Epidermal melanocyte (primary cell): ENCODE results near the gene ZNF275.
"Not testable (repeated sequence)": the region's sequence is repeated elsewhere in the genome, so short reads cannot be mapped to it uniquely, and the experiment has no call there.

Source experiments
- DNase-seq: peaks from one replicate; pipeline ENCODE4 v3.0.0; 2011; ENCODE audit warnings: low spot score; ENCODE audit not compliant: insufficient read length

The ZNF275 gene

DNA sequence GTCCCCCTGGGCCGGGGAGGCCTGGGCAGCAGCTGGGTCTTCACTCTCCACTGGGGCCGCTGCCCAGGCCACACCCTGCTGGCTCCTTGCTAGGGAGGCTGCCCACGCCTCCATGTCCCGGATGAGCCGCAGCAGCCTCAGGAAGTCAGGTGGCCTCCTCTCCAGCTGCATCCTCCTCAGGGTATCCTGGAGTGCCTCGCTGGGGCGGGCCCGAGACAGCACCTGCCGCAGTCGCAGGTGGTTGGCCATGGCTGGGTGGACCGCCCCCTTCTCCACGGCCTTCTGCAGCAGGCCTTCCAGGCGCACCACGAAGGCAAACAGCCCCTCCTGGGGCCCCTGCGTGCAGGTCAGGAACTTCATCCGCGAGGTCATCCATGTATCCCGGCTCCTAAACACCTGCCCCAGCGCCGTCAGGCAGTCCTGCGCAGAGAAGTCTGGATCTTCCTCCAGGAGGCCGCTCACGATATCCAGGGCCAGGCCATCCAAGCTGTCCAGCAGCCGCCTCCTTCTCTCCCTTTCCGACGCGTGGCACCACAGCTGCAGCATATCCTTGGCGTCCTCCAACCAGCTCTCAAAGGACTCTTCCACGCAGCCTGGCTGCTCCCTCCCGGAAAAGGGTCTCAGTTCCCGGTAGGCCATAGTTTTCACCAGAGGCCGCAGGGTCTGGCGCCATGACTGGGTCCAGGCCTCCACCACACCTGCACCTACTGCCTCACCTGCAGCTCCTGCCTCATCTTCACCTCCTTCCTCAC lies 14.5 kb upstream of the ZNF275 start:
- no peak for DNase-seq

GRCh38 chrX:153320047-153320443 lies 13.9 kb upstream of the ZNF275 start:
- not testable (repeated sequence) for DNase-seq

- no peak for DNase-seq
These were observed 13.3 kb upstream of the ZNF275 start for GRCh38 chrX:153320555-153321184.

DNA sequence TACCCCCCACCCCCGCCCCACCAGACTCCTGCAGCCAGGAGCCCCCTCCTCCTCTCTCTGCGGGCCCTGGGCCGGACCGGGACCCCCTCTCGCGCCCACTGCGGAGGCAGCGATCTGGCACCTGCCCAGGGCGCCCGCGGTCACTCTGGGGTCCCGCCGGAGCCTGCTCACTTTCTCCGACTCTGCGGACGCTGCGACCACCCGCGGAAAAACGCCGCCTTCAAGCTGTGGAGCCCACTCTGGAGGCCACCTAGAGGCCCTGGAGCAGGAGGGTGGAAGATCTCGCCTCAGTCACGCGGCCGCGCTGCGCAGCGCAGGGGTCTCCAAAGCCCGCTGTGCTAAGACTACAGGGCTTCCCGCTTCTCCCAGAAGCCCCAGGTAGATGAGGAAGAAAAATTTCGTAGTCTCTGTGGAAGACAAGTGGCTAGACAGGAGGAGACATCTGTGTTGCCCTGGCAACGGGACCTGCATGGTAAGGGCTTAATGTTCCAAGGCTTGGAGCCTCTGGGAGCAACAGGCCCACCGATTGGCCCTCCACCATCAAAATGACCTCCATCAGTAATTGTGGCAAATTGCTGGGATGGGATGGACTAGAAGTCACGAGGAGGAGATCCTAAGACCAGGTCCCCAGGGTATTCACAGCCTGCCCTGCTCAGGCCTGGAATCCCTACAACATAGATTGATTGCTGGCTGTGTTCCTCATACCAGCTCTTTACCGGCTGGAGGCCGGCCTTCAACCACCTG lies 12.4 kb upstream of the ZNF275 start, which contains the start of gene PNMA6F:
PNMA6F (minus strand) TSS at position 387 of the 744 bp plus-strand sequence. CDS start 1,093 bp downstream, outside the sequence.
- no peak for DNase-seq

GRCh38 chrX:153327561-153327960 lies 6.4 kb upstream of the ZNF275 start:
- DNase-seq, result no peak

- DNase-seq, result no peak
These were observed 687 bp upstream of the ZNF275 start for GRCh38 chrX:153333266-153333665.

DNA sequence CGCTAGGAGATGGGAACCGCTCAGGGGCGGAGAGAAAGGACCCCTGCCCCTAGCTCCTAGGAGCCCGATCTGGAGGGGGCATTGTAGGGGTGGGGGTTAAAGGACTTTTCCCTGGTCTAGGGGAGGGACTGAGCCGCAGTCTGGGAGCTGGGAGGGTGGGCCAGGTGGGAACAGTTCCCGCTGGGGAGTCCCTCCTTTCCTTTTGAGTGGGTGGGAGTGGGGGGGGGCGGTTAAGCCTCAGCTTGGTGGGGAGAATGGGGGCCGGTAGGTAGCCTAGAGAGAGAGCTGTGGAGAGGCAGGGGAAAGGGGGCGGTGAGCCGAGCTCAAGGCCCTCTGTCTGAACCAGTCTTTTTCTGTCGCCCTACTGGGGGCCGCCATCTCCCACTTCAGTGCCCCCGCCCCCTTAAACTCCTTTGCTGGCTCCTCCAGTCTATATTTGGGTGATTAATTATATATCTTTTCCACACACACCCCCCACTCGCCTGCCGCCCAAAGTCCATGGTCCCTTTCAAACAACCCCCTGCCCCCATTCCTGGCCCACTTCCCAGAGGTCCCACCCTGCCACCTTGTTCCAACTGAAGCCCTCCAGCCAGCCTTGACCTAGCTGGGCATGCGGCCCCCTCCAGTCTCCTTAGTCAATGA lies 822 bp downstream of the ZNF275 start:
- no peak for DNase-seq

- no peak for DNase-seq
These were observed 2.4 kb downstream of the ZNF275 start for GRCh38 chrX:153336121-153336894.

GRCh38 chrX:153336988-153337387 lies 3.0 kb downstream of the ZNF275 start:
- no peak for DNase-seq

GRCh38 chrX:153338836-153339235 lies 4.9 kb downstream of the ZNF275 start:
- no peak for DNase-seq

- DNase-seq, result no peak
These were observed 5.7 kb downstream of the ZNF275 start for GRCh38 chrX:153339662-153340061.

DNA sequence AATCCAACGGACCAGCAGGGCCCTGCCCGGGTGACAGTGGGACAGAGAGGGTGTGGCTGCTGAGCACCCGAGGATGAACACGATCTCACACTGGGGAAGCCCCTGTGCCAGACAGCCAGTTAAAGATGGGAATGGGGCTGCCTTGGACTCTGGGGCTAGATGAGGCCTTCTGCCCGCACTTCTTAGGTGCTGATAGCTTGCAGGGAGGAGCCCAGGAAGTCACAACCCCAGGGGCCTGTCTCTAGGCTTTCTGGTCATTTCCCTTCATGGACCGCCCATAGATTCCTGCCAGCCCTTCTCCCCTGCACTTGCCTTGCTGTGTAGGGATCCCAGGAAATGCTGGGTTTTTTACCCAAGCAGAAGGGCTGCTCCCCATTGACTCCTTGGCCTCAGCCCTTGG lies 6.2 kb downstream of the ZNF275 start:
- no peak for DNase-seq

GRCh38 chrX:153342762-153343558 lies 9.0 kb downstream of the ZNF275 start:
- no peak for DNase-seq

- no peak for DNase-seq
These were observed 9.7 kb downstream of the ZNF275 start for GRCh38 chrX:153343674-153344073.

GRCh38 chrX:153347530-153347929 lies 13.6 kb downstream of the ZNF275 start:
- DNase-seq, result no peak

- DNase-seq, result no peak
These were observed 14.5 kb downstream of the ZNF275 start for GRCh38 chrX:153348421-153348820.

DNA sequence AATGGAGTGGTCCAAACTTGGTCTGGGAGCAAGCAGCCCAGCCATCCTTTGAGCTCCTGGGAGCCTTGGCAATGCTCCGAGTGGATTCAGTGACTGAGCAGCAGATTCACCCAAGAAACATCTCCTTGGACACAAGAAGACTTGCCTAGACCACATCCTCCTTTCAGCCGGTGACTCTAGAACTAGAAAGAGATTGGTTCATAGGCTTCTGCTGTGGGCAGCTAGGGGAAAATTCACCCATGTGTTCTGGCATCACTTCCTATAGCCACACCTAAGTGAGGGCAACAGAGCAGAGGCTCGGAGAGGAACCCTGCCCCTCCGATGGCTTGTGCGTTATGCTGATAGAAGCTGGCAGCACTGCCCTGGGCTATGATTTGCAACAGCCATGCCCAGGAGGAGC lies 16.0 kb downstream of the ZNF275 start:
- DNase-seq, result no peak

- DNase-seq, result no peak
These were observed 18.0 kb downstream of the ZNF275 start for GRCh38 chrX:153351981-153352380.

GRCh38 chrX:153352858-153353257 lies 18.9 kb downstream of the ZNF275 start:
- no peak for DNase-seq

- no peak for DNase-seq
These were observed 19.5 kb downstream of the ZNF275 start for GRCh38 chrX:153353416-153353815.
